Calu3 (cell line): ENCODE results near the gene PANK3. TPM values are rescaled to one million over a fixed set of nuclear protein-coding genes. Genes with fewer than 3 reads are reported as not detected.

Experiments used
- BruUV-seq: library from RNA; stranded (reverse); fragments of 400-500 nt; replicated peaks from 2 replicates; lab custom pipeline; 2021; lab: Mats Ljungman, UMichigan
- CTCF ChIA-PET: fragments of 300-600 bp; sonication (Branson Sonifier 250); formaldehyde crosslinking; loops from one replicate; lab custom pipeline; 2022; ENCODE audit warnings: antibody characterized with exemption; lab: Charles Lee
- DNase-seq: peaks from one replicate; pipeline ENCODE4 v3.0.0; 2022
- H3K27ac Mint-ChIP-seq: one replicate; pipeline ENCODE4 v1.8.0; 2022; ENCODE audit warnings: mixed read lengths; ENCODE audit not compliant: unreplicated experiment
- H3K27me3 Mint-ChIP-seq: one replicate; pipeline ENCODE4 v1.8.0; 2022; ENCODE audit warnings: mixed read lengths; ENCODE audit not compliant: unreplicated experiment
- H3K36me3 Mint-ChIP-seq: one replicate; pipeline ENCODE4 v1.8.0; 2022; ENCODE audit warnings: mild to moderate bottlenecking, moderate library complexity, mixed read lengths; ENCODE audit not compliant: insufficient read depth, unreplicated experiment
- H3K4me1 Mint-ChIP-seq: one replicate; pipeline ENCODE4 v1.8.0; 2022; ENCODE audit warnings: mild to moderate bottlenecking, low read depth, mixed read lengths; ENCODE audit not compliant: unreplicated experiment
- H3K4me3 Mint-ChIP-seq: one replicate; pipeline ENCODE4 v1.8.0; 2022; ENCODE audit warnings: mild to moderate bottlenecking, low read depth, moderate library complexity, mixed read lengths; ENCODE audit not compliant: unreplicated experiment
- H3K9me3 Mint-ChIP-seq: one replicate; pipeline ENCODE4 v1.8.0; 2022; ENCODE audit warnings: low read depth, mixed read lengths; ENCODE audit not compliant: unreplicated experiment
- CTCF ChIP-seq: fragments of 200-600 bp; IDR thresholded peaks from one replicate; pipeline ENCODE4 v1.8.0; 2022; ENCODE audit warnings: antibody characterized with exemption; ENCODE audit not compliant: unreplicated experiment
- intact Hi-C: fragments of 100-400 bp; cut with micrococcal nuclease; formaldehyde crosslinking; loops from one replicate; pipeline ENCODE4 v1.10.0; 2022; ENCODE audit not compliant: unreplicated experiment
- total RNA-seq: library from RNA; stranded (reverse); gene quantifications from 2 replicates; pipeline ENCODE4 v1.2.3, GENCODE V29; 2022

PANK3 gene
- total RNA-seq, 1 experiment from 2014 or later: 116 TPM

GRCh38 chr5:168591302-168592013 lies 12.3 kb upstream of the PANK3 start:
- no peak for DNase-seq
- Mint-ChIP-seq H3K36me3 (no peaks in the 10 kb centered on the region), H3K4me3 (no peak overlapping the region), H3K27ac (no peak overlapping the region), H3K4me1 (no peaks in the 10 kb centered on the region), H3K27me3 (peaks cover 46% of the 10 kb centered on the region), H3K9me3 (no peaks in the 10 kb centered on the region)
- CTCF ChIA-PET: interaction anchor here (0.5 kb wide), 1 partner anchor 168 kb away, joined by 4 read pairs; no protein-coding TSS in a partner anchor
- no TSS peak for BruUV-seq
- TF ChIP-seq CTCF: no peak
- intact Hi-C loops: no loop called here

GRCh38 chr5:168590666-168591065 lies 11.5 kb upstream of the PANK3 start:
- intact Hi-C loops: no loop called here
- H3K9me3 Mint-ChIP-seq: no peaks in the 10 kb centered on the region
- no peak for DNase-seq
- peaks cover 46% of the 10 kb centered on the region for H3K27me3 Mint-ChIP-seq
- H3K36me3 Mint-ChIP-seq: no peaks in the 10 kb centered on the region
- no peak overlapping the region for H3K4me3 Mint-ChIP-seq
- no TSS peak for BruUV-seq
- TF ChIP-seq CTCF: no peak
- H3K27ac Mint-ChIP-seq: no peak overlapping the region
- H3K4me1 Mint-ChIP-seq: no peaks in the 10 kb centered on the region
- CTCF ChIA-PET: no interaction called here

DNA sequence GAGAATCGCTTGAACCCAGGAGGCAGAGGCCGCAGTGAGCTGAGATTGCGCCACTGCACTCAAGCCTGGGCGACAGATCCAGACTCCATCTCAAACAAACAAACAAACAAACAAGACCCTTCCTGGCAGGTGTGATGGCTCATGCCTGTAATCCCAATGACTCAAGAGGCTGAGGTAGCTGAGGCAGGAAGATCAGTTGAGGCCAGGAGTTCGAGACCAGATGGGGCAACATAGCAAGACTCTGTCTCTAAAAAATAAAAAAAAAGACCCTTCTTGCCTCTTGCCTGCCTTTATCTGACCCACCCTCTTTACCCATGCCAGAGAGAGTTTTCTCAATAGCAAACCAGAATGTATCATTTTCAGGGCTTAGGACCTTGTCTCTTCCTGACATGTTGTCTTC lies 8.8 kb upstream of the PANK3 start:
- peaks cover 36% of the 10 kb centered on the region for H3K27me3 Mint-ChIP-seq
- CTCF ChIA-PET: interaction anchor here (0.6 kb wide), 1 partner anchor 495 kb away, joined by 3 read pairs; no protein-coding TSS in a partner anchor
- intact Hi-C loops: no loop called here
- BruUV-seq: no TSS peak
- no peak for TF ChIP-seq CTCF
- H3K36me3 Mint-ChIP-seq: no peaks in the 10 kb centered on the region
- DNase-seq: no peak
- H3K9me3 Mint-ChIP-seq: peaks cover 2% of the 10 kb centered on the region
- no peak overlapping the region for H3K4me3 Mint-ChIP-seq
- H3K27ac Mint-ChIP-seq: no peak overlapping the region
- no peaks in the 10 kb centered on the region for H3K4me1 Mint-ChIP-seq

DNA sequence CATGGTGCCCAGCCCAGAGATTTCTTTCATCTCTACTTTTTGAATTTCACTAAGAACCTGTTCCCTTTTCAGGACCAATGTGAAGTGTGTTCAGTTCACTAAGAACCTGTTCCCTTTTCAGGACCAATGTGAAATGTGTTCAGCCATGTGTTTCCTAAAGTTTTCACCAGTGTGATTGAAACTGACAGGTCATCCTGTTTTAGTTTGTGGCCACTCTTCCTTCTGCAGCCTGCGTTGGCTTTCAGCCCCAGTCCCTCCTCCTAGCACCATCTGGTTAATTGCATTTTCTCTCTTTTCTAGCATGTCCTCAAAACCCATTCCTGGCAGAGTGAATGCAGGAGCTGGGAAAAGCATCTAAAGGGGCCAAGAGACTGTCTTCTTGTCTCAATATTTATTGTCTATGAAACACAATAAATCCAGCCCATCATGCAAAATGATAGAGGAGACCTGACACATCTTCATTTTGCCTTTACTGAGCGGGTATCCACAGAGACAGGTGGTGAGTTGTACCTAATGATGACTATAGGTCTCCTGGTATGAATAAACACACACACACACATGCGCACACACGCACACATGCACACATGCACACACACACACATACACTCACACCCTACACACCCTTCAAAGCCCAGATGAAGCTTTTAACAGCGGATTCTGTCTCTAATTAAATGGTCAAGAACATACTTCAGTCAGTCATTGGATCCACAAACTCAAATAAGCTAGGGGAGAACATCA lies 6.1 kb upstream of the PANK3 start:
- no peak overlapping the region for H3K4me3 Mint-ChIP-seq
- intact Hi-C loops: no loop called here
- no peak for DNase-seq
- no TSS peak for BruUV-seq
- no peak for TF ChIP-seq CTCF
- no peaks in the 10 kb centered on the region for H3K36me3 Mint-ChIP-seq
- CTCF ChIA-PET: no interaction called here
- H3K4me1 Mint-ChIP-seq: peaks cover 5% of the 10 kb centered on the region
- peaks cover 2% of the 10 kb centered on the region for H3K9me3 Mint-ChIP-seq
- no peak overlapping the region for H3K27ac Mint-ChIP-seq
- peaks cover 36% of the 10 kb centered on the region for H3K27me3 Mint-ChIP-seq
